Measurements from ENCODE around the gene KCNJ10.

The KCNJ10 gene

GRCh38 chr1:160083968-160084770, 14.2 kb upstream of the KCNJ10 start:
- DNase-seq (ENCODE audit: low read depth in 3 of 3), result peak; percentile 60 to 64 (median 63)

GRCh38 chr1:160082926-160083325, 13.0 kb upstream of the KCNJ10 start:
- no peak for DNase-seq (ENCODE audit: low read depth in 3 of 3)

- DNase-seq (ENCODE audit: low read depth in 3 of 3), result no peak
Measured at GRCh38 chr1:160082487-160082886, 12.5 kb upstream of the KCNJ10 start.

- DNase-seq (ENCODE audit: low read depth in 3 of 3), result no peak
Measured at GRCh38 chr1:160081261-160081936, 11.4 kb upstream of the KCNJ10 start, which contains the start of gene KCNJ9. KCNJ9 (plus strand) TSS chr1:160081538; CDS start chr1:160084031, 2,493 bp downstream.

- no peak for DNase-seq (ENCODE audit: low read depth in 3 of 3)
Measured at GRCh38 chr1:160080381-160081100, 10.6 kb upstream of the KCNJ10 start.

GRCh38 chr1:160079448-160079847, 9.5 kb upstream of the KCNJ10 start:
- no peak for DNase-seq (ENCODE audit: low read depth in 3 of 3)

GRCh38 chr1:160078512-160079195, 8.7 kb upstream of the KCNJ10 start:
- peak in 1 of 3 experiments; percentile 29 for DNase-seq (ENCODE audit: low read depth in 3 of 3)

GRCh38 chr1:160077486-160077885, 7.5 kb upstream of the KCNJ10 start:
- DNase-seq (ENCODE audit: low read depth in 3 of 3), result no peak

- no peak for DNase-seq (ENCODE audit: low read depth in 3 of 3)
Measured at GRCh38 chr1:160076295-160076694, 6.3 kb upstream of the KCNJ10 start.

GRCh38 chr1:160075836-160076235, 5.9 kb upstream of the KCNJ10 start:
- DNase-seq (ENCODE audit: low read depth in 3 of 3), result no peak

- DNase-seq (ENCODE audit: low read depth in 3 of 3), result no peak
Measured at GRCh38 chr1:160074865-160075264, 4.9 kb upstream of the KCNJ10 start.

- no peak for DNase-seq (ENCODE audit: low read depth in 3 of 3)
Measured at GRCh38 chr1:160071289-160071688, 1.3 kb upstream of the KCNJ10 start.

- DNase-seq (ENCODE audit: low read depth in 3 of 3), result peak; percentile 28 to 53 (median 47)
Measured at GRCh38 chr1:160070243-160071163, 543 bp upstream of the KCNJ10 start.

GRCh38 chr1:160068225-160068624, 1.7 kb downstream of the KCNJ10 start:
- DNase-seq (ENCODE audit: low read depth in 3 of 3), result no peak

- no peak for DNase-seq (ENCODE audit: low read depth in 3 of 3)
Measured at GRCh38 chr1:160066829-160067745, 2.9 kb downstream of the KCNJ10 start.

GRCh38 chr1:160064746-160065145, 5.2 kb downstream of the KCNJ10 start:
- no peak for DNase-seq (ENCODE audit: low read depth in 3 of 3)

- DNase-seq (ENCODE audit: low read depth in 3 of 3), result no peak
Measured at GRCh38 chr1:160064164-160064563, 5.8 kb downstream of the KCNJ10 start.

- DNase-seq (ENCODE audit: low read depth in 3 of 3), result no peak
Measured at GRCh38 chr1:160063176-160063575, 6.8 kb downstream of the KCNJ10 start.

- DNase-seq (ENCODE audit: low read depth in 3 of 3), result no peak
Measured at GRCh38 chr1:160062230-160062532, 7.8 kb downstream of the KCNJ10 start.

Measured in stimulated activated CD4-positive, alpha-beta T cell treated with anti-CD3 and anti-CD28 coated beads, TNF-alpha, amount 100 ng/mL, for 4 hours (primary cell).